OCI-LY1 (cell line): ENCODE data around the gene KLF1.

Experiments
- H2AFZ ChIP-seq: fragments of 200-600 bp; sonication (generic), shearing (Covaris generic); 2 replicates; pipeline ENCODE4 v1.6.0; 2014; ENCODE audit warnings: antibody characterized with exemption, mild to moderate bottlenecking, low read length
- H3F3A ChIP-seq: fragments of 200-600 bp; sonication (generic), shearing (Covaris generic); 2 replicates; pipeline ENCODE4 v1.6.0; 2014; ENCODE audit warnings: mild to moderate bottlenecking, antibody characterized with exemption, low read length, moderate library complexity; ENCODE audit not compliant: insufficient read depth
- H3K27ac ChIP-seq: fragments of 200-600 bp; sonication (generic); 2 replicates; pipeline ENCODE4 v1.5.1; 2014; ENCODE audit warnings: low read length, mixed run types, mild to moderate bottlenecking, low read depth; ENCODE audit not compliant: poor library complexity, severe bottlenecking
- H3K27me3 ChIP-seq: fragments of 200-600 bp; sonication (generic); 2 replicates; pipeline ENCODE4 v1.6.0; 2014; ENCODE audit warnings: antibody characterized with exemption, mild to moderate bottlenecking, low read length, moderate library complexity; ENCODE audit not compliant: insufficient read depth
- H3K36me3 ChIP-seq: fragments of 200-600 bp; sonication (generic); 2 replicates; pipeline ENCODE4 v1.6.1; 2014; ENCODE audit warnings: mild to moderate bottlenecking, antibody characterized with exemption, low read length, moderate library complexity, mixed read lengths; ENCODE audit not compliant: insufficient read depth
- H3K4me1 ChIP-seq: fragments of 200-600 bp; sonication (generic); 2 replicates; pipeline ENCODE4 v1.5.1; 2014; ENCODE audit warnings: mild to moderate bottlenecking, low read length, moderate library complexity; ENCODE audit not compliant: insufficient read depth, severe bottlenecking
- H3K4me2 ChIP-seq: fragments of 200-600 bp; sonication (generic), shearing (Covaris generic); 2 replicates; pipeline ENCODE4 v1.6.1; 2014; ENCODE audit warnings: low read length
- H3K4me3 ChIP-seq: fragments of 200-600 bp; sonication (generic); 2 replicates; pipeline ENCODE4 v1.5.1; 2014; ENCODE audit warnings: low read length, low read depth, mild to moderate bottlenecking, mixed read lengths; ENCODE audit not compliant: poor library complexity, severe bottlenecking
- H3K79me2 ChIP-seq: fragments of 200-600 bp; shearing (Covaris generic); 2 replicates; pipeline ENCODE4 v1.6.1; 2016; ENCODE audit warnings: mixed run types, low read length, mixed read lengths; ENCODE audit not compliant: insufficient read depth
- H3K9ac ChIP-seq: fragments of 200-600 bp; sonication (generic), shearing (Covaris generic); 2 replicates; pipeline ENCODE4 v1.6.1; 2014; ENCODE audit warnings: mild to moderate bottlenecking, low read length, mixed read lengths
- H3K9me2 ChIP-seq: fragments of 200-600 bp; sonication (generic), shearing (Covaris generic); 2 replicates; pipeline ENCODE4 v1.6.1; 2014; ENCODE audit warnings: low read depth, mild to moderate bottlenecking, low read length, mixed read lengths
- H3K9me3 ChIP-seq: fragments of 200-600 bp; shearing (Covaris generic); 2 replicates; pipeline ENCODE4 v1.6.1; 2014; ENCODE audit warnings: low read length, mixed read lengths
- H4K20me1 ChIP-seq: fragments of 200-600 bp; sonication (generic), shearing (Covaris generic); 2 replicates; pipeline ENCODE4 v1.6.0; 2016; ENCODE audit warnings: mild to moderate bottlenecking, low read length; ENCODE audit not compliant: insufficient read depth
- CTCF ChIP-seq: fragments of 200-600 bp; sonication (generic), shearing (Covaris generic); IDR thresholded peaks from 2 replicates; pipeline ENCODE4 v1.5.1; 2017; ENCODE audit warnings: mild to moderate bottlenecking, antibody characterized with exemption, low read length, moderate library complexity, mixed read lengths
- EZH2 ChIP-seq: fragments of 200-600 bp; sonication (generic), shearing (Covaris generic); IDR thresholded peaks from 2 replicates; pipeline ENCODE4 v1.8.0; 2017; ENCODE audit warnings: borderline replicate concordance, mixed run types, mild to moderate bottlenecking, antibody characterized with exemption, low read length, moderate library complexity, mixed read lengths

KLF1 gene

GRCh38 chr19:12872255-12872654 is 14.7 kb downstream of the KLF1 start:
- H3K36me3 ChIP-seq: peaks cover 37% of the 10 kb centered on the region

GRCh38 chr19:12871681-12872080 is 15.3 kb downstream of the KLF1 start:
- TF ChIP-seq EZH2 (no peak), CTCF (no peak)
- H3K4me2 ChIP-seq: no peak overlapping the region
- H3K9me2 ChIP-seq: no peaks in the 10 kb centered on the region

More at GRCh38 chr19:12872255-12872654, 14.7 kb downstream of the KLF1 start:
- Histone ChIP-seq H2AFZ (no peak overlapping the region), H3K27ac (no peak overlapping the region), H3K9me3 (no peaks in the 10 kb centered on the region), H3K79me2 (no peaks in the 10 kb centered on the region), H3F3A (no peaks in the 10 kb centered on the region), H3K9me2 (no peaks in the 10 kb centered on the region), H4K20me1 (no peaks in the 10 kb centered on the region), H3K4me1 (peaks cover 6% of the 10 kb centered on the region), H3K9ac (no peak overlapping the region), H3K4me3 (no peak overlapping the region), H3K4me2 (no peak overlapping the region), H3K27me3 (no peaks in the 10 kb centered on the region)
- TF ChIP-seq CTCF (no peak), EZH2 (no peak)

GRCh38 chr19:12868540-12869112 is 18.4 kb downstream of the KLF1 start:
- no peak for TF ChIP-seq CTCF
- Histone ChIP-seq H3K4me1 (peaks cover 10% of the 10 kb centered on the region), H3K9me3 (no peaks in the 10 kb centered on the region), H3K9me2 (no peaks in the 10 kb centered on the region), H3F3A (no peaks in the 10 kb centered on the region), H3K27me3 (no peaks in the 10 kb centered on the region), H2AFZ (no peak overlapping the region), H3K9ac (no peak overlapping the region), H3K79me2 (no peaks in the 10 kb centered on the region), H3K4me2 (no peak overlapping the region), H3K36me3 (peaks cover 18% of the 10 kb centered on the region), H3K27ac (no peak overlapping the region), H4K20me1 (no peaks in the 10 kb centered on the region), H3K4me3 (no peak overlapping the region)

More at GRCh38 chr19:12871681-12872080, 15.3 kb downstream of the KLF1 start:
- Histone ChIP-seq H3K4me1 (peaks cover 10% of the 10 kb centered on the region), H3K9me3 (no peaks in the 10 kb centered on the region), H4K20me1 (no peaks in the 10 kb centered on the region), H3K36me3 (peaks cover 37% of the 10 kb centered on the region), H3F3A (no peaks in the 10 kb centered on the region), H2AFZ (no peak overlapping the region), H3K27me3 (no peaks in the 10 kb centered on the region), H3K79me2 (no peaks in the 10 kb centered on the region), H3K9ac (no peak overlapping the region), H3K27ac (no peak overlapping the region), H3K4me3 (no peak overlapping the region)
